ENCODE data around the gene SIVA1.

SIVA1 gene

GRCh38 chr14:104782086-104782807, 29.3 kb downstream of the SIVA1 start:
- no peaks in the 10 kb centered on the region for H3K4me1 ChIP-seq (ENCODE audit: control insufficient read depth, insufficient read depth, low read length)
- no peaks in the 10 kb centered on the region for H3K9me3 ChIP-seq (ENCODE audit: control insufficient read depth, insufficient read depth, low read depth, low read length)
- no peak for TF ChIP-seq ZNF548 (tag by site-specific recombination; IDR thresholded peaks at IDR 0.05)
- TF ChIP-seq ZNF449 (tag by site-specific recombination; IDR thresholded peaks at IDR 0.05), result no peak
- TF ChIP-seq, protein P1, sequence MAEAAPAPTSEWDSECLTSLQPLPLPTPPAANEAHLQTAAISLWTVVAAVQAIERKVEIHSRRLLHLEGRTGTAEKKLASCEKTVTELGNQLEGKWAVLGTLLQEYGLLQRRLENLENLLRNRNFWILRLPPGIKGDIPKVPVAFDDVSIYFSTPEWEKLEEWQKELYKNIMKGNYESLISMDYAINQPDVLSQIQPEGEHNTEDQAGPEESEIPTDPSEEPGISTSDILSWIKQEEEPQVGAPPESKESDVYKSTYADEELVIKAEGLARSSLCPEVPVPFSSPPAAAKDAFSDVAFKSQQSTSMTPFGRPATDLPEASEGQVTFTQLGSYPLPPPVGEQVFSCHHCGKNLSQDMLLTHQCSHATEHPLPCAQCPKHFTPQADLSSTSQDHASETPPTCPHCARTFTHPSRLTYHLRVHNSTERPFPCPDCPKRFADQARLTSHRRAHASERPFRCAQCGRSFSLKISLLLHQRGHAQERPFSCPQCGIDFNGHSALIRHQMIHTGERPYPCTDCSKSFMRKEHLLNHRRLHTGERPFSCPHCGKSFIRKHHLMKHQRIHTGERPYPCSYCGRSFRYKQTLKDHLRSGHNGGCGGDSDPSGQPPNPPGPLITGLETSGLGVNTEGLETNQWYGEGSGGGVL (tag by site-specific recombination; IDR thresholded peaks at IDR 0.05), result no peak
- no peak for TF ChIP-seq ZNF350 (tag by site-specific recombination; IDR thresholded peaks at IDR 0.05)
- TF ChIP-seq, protein P2, sequence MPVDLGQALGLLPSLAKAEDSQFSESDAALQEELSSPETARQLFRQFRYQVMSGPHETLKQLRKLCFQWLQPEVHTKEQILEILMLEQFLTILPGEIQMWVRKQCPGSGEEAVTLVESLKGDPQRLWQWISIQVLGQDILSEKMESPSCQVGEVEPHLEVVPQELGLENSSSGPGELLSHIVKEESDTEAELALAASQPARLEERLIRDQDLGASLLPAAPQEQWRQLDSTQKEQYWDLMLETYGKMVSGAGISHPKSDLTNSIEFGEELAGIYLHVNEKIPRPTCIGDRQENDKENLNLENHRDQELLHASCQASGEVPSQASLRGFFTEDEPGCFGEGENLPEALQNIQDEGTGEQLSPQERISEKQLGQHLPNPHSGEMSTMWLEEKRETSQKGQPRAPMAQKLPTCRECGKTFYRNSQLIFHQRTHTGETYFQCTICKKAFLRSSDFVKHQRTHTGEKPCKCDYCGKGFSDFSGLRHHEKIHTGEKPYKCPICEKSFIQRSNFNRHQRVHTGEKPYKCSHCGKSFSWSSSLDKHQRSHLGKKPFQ (tag by site-specific recombination; IDR thresholded peaks at IDR 0.05), result no peak
- no peak for TF ChIP-seq ZBTB17 (tag by site-specific recombination; IDR thresholded peaks at IDR 0.05)
- TF ChIP-seq, protein P3, sequence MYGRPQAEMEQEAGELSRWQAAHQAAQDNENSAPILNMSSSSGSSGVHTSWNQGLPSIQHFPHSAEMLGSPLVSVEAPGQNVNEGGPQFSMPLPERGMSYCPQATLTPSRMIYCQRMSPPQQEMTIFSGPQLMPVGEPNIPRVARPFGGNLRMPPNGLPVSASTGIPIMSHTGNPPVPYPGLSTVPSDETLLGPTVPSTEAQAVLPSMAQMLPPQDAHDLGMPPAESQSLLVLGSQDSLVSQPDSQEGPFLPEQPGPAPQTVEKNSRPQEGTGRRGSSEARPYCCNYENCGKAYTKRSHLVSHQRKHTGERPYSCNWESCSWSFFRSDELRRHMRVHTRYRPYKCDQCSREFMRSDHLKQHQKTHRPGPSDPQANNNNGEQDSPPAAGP (tag by site-specific recombination; IDR thresholded peaks at IDR 0.05), result no peak
- no peak for TF ChIP-seq ZNF433 (tag by site-specific recombination; IDR thresholded peaks at IDR 0.05; ENCODE audit: low read depth)
- ChIA-PET POLR2A (interaction anchor here (1.0 to 1.1 kb wide), 2 partner anchors 13 to 30 kb away, joined by 3 to 4 read pairs; partner anchors contain the start of gene SIVA1), CTCF (no interaction called here)
- H3K36me3 ChIP-seq (ENCODE audit: control insufficient read depth in 2 of 2, insufficient read depth in 1 of 2, low read length in 2 of 2), result peaks cover 0 to 86% of the 10 kb centered on the region in 2 experiments; a peak in 1 of 3 replicates
- no peak overlapping the region for H3K27ac ChIP-seq (ENCODE audit: extremely low read depth, low read depth, low read length)
- no peak overlapping the region for H3K4me3 ChIP-seq (ENCODE audit: low read depth, low read length)

DNA sequence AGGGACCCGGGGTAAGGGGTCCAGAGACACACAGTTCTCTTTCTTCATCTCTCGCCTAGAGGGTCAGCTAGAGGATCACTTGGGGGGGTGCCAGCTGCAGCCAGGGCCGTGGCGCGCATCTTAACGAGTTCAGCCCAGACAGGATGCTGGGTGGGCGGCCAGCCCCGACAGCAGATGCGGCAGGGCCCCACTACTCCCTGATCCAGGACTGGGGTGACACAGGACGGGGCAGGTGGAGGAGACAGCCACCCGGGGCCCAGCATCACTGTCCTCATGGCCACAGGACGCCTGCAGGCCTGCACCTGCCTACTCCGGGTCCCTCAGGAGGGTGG, 29.8 kb downstream of the SIVA1 start:
- Histone ChIP-seq H3K4me1 (ENCODE audit: control insufficient read depth, insufficient read depth, low read length) (no peaks in the 10 kb centered on the region), H3K36me3 (ENCODE audit: control insufficient read depth in 2 of 2, insufficient read depth in 1 of 2, low read length in 2 of 2) (peaks cover 0 to 86% of the 10 kb centered on the region in 2 experiments; a peak in 1 of 3 replicates), H3K4me3 (ENCODE audit: low read depth, low read length) (no peak overlapping the region), H3K9me3 (ENCODE audit: control insufficient read depth, insufficient read depth, low read depth, low read length) (no peaks in the 10 kb centered on the region), H3K27ac (ENCODE audit: extremely low read depth, low read depth, low read length) (no peak overlapping the region)
- POLR2A ChIA-PET, result interaction anchor here (1.0 kb wide), 1 partner anchor 30 kb away, joined by 3 read pairs; the partner anchor contains the start of gene SIVA1
- CTCF ChIA-PET, result no interaction called here
- TF ChIP-seq SCRT1 (tag by site-specific recombination; IDR thresholded peaks at IDR 0.05; ENCODE audit: borderline replicate concordance) (no peak), ZNF585B (tag by site-specific recombination; IDR thresholded peaks at IDR 0.05) (no peak), ZNF292 (tag by site-specific recombination; IDR thresholded peaks at IDR 0.05; ENCODE audit: borderline replicate concordance, low read depth) (no peak), ZNF155 (tag by site-specific recombination; IDR thresholded peaks at IDR 0.05) (no peak), ZNF335 (tag by site-specific recombination; conservative IDR thresholded peaks at IDR 0.05) (no peak), ZNF394 (tag by site-specific recombination; IDR thresholded peaks at IDR 0.05; ENCODE audit: borderline replicate concordance) (no peak), ZNF639 (tag by site-specific recombination; IDR thresholded peaks at IDR 0.05) (no peak), ZNF114 (tag by site-specific recombination; IDR thresholded peaks at IDR 0.05) (no peak)
- TF ChIP-seq, protein P4, sequence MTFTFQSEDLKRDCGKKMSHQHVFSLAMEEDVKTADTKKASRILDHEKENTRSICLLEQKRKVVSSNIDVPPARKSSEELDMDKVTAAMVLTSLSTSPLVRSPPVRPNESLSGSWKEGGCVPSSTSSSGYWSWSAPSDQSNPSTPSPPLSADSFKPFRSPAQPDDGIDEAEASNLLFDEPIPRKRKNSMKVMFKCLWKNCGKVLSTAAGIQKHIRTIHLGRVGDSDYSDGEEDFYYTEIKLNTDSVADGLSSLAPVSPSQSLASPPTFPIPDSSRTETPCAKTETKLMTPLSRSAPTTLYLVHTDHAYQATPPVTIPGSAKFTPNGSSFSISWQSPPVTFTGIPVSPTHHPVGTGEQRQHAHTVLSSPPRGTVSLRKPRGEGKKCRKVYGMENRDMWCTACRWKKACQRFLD (tag by site-specific recombination; IDR thresholded peaks at IDR 0.05), result no peak
- TF ChIP-seq, protein P5, sequence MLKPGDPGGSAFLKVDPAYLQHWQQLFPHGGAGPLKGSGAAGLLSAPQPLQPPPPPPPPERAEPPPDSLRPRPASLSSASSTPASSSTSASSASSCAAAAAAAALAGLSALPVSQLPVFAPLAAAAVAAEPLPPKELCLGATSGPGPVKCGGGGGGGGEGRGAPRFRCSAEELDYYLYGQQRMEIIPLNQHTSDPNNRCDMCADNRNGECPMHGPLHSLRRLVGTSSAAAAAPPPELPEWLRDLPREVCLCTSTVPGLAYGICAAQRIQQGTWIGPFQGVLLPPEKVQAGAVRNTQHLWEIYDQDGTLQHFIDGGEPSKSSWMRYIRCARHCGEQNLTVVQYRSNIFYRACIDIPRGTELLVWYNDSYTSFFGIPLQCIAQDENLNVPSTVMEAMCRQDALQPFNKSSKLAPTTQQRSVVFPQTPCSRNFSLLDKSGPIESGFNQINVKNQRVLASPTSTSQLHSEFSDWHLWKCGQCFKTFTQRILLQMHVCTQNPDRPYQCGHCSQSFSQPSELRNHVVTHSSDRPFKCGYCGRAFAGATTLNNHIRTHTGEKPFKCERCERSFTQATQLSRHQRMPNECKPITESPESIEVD (tag by site-specific recombination; IDR thresholded peaks at IDR 0.05), result no peak
